HG03280 (cell line): ENCODE results near the gene ITGA7.

ENCODE experiments used
- ATAC-seq: cut with Tn5 transposase; IDR thresholded peaks from one replicate; pipeline ENCODE4 v1.9.1; 2021; ENCODE audit warnings: mild to moderate bottlenecking, moderate library complexity; ENCODE audit not compliant: unreplicated experiment

The ITGA7 gene

GRCh38 chr12:55720894-55721444 lies 13.3 kb upstream of the ITGA7 start:
- ATAC-seq: no peak

GRCh38 chr12:55720071-55720564 lies 12.4 kb upstream of the ITGA7 start, which contains the start of gene RDH5:
TSS of gene RDH5 (plus strand) at chr12:55720393. CDS start at chr12:55721185, 792 bp downstream.
- no peak for ATAC-seq

DNA sequence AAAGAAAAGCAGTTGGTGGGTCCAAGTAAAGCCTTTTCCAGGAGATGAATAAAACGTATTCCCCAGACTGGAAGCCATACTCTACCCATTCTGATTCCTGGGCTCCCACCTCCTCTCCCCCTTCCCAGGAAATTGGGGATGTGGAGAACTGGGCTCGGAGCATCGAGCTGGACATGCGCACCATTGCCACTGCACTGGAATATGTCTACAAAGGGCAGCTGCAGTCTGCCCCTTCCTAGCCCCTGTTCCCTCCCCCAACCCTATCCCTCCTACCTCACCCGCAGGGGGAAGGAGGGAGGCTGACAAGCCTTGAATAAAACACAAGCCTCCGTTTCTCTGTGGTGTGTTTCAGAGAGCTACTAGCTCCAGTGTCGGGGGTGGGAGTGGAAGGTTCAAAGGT lies 11.7 kb upstream of the ITGA7 start:
- ATAC-seq: no peak

- no peak for ATAC-seq
Measured at GRCh38 chr12:55718624-55719275, 11.0 kb upstream of the ITGA7 start.

DNA sequence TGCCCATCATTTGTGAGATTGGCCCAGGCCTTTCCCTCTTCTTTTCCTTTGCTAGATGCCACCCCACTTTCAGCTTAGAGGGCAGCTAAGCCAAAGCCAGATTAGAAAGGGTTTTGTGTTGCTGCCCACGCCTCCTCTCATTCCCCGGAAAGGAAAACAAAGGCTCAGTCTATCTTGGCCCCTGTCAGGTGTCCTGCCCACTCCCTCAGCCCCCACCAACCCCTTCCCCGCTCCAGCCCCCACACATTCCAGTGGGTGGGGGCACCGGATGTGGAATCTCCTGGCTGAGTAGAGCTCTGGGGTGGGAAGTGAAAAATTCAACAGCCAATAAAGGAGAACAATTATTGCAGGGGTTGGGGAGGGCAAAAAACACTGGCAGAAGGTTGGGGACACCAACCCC lies 10.3 kb upstream of the ITGA7 start:
- no peak for ATAC-seq

DNA sequence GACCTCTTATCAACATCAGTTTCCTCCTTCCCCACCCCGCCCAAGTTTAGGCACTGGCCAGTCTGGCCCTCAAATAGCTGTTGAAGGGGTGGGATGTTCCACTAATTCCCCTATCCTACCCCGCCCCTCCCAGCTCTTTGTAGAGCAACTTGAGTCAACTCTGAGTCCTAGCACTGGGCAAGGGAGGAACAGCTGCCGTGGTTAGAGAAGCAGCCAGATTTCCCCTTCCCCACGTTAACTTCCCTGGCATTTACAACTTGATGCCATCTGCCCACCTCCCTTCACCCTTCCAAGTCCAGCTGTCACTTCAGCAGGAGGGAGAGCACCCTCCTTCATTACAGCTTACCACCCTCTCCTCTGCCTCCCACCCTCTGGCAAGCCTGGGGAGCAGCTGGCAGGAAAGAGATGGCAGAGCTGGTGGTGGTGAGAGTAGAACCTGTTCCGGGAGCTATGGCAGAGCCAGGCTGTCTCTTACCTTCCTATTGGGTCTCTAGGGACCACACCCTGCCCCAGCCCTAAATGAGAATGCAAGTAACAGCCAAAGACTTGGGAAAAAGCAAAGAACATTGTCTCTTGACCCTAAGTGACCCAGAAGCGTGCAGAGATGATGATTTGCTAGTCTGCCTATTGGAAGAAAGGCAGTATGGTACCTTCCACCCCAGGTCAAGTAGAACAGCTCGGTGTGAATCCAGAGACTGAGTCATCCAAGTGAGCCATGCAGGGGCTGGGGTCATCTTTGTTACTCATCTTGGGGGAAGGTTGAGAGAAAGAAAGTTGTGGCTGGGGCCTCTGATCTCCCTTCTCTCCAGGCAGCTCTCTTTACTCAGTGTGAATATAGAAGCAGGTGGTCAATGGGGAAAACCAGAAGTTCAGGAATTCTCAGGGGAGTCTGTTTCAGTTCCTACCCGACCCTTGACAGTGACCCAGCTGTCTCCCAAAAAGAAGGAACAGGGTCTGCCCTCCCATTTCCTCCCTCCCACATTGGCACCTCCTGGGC lies 9.6 kb upstream of the ITGA7 start:
- ATAC-seq: no peak

GRCh38 chr12:55716582-55716957 lies 8.9 kb upstream of the ITGA7 start:
- peak; percentile 24 for ATAC-seq

DNA sequence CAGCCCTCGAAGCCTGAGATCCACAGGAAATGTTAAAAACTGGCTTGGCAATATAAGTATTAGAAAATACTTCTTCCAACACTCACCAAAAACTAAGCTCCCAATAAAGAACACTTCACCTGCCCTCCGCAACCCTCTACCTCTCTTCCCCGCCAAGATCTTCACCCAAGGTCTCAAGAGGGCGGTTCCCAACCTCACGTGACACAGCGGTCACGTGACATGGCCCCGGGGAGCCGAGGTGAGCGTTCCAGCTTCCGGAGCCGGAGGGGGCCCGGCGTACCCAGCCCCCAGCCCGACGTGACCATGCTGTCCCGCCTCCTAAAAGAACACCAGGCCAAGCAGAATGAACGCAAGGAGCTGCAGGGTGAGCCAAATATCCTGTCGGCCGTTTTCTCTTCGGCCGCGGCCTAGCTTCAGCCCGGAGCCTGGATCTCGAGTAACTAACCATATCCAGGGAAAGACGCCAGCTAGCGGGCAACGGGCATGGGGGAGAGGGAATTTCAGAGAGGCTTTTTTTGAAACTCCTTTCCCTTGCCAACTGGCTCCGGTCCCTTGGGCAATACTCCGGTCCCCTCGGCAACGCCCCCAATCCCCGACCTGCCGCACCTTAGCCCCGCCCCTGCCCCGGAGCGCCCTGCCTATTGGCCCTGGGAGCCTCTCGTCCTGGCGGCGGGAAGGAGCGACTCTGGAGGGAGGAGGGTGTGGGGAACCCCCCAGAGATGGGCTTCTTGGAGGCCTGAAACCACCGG lies 8.3 kb upstream of the ITGA7 start, which contains the start of gene BLOC1S1:
Gene BLOC1S1 (plus strand): TSS at position 214 of the 749 bp plus-strand sequence. CDS start 6 bp downstream, at position 220.
- ATAC-seq: peak; percentile 93

GRCh38 chr12:55715169-55715764 lies 7.6 kb upstream of the ITGA7 start:
- ATAC-seq: peak; percentile 2

GRCh38 chr12:55713721-55714120 lies 6.0 kb upstream of the ITGA7 start:
- ATAC-seq: no peak

- no peak for ATAC-seq
Measured at GRCh38 chr12:55712700-55713415, 5.2 kb upstream of the ITGA7 start.

DNA sequence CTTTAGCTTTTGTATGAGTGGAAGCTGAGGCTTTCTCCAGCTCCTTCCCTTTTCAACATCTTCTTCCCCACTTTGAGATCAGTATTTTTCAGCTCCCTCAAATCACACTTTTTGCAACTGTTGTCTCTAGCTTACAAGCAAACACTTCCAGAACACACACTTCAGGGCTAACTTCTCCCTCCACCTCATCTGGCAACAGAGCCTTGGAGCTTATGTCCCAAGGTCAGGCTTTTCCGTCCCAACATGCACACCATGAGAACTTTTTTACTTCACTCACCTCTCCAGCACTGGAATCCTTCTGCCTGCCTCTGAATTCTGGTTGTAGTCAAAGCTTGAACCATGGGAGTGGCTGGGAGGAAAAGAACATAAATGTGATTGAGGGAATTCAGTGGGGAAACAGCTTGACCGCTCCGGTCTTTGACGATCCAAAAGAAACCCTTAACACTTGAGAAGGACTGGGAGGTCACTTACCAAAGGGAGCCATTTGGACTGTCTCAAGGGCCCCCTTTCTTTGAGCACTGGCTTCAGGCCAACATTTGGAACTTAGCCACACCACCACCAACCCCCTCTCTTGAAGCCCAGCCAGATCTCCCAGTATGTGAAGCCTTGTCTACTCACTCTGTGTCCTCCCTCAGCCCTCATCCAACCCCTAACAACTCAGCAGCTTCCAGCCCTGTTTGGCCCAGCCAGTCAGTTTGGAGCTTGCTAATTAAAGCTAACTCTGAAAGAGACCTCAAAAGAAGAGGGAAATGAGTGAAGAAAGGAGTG lies 4.3 kb upstream of the ITGA7 start:
- no peak for ATAC-seq

DNA sequence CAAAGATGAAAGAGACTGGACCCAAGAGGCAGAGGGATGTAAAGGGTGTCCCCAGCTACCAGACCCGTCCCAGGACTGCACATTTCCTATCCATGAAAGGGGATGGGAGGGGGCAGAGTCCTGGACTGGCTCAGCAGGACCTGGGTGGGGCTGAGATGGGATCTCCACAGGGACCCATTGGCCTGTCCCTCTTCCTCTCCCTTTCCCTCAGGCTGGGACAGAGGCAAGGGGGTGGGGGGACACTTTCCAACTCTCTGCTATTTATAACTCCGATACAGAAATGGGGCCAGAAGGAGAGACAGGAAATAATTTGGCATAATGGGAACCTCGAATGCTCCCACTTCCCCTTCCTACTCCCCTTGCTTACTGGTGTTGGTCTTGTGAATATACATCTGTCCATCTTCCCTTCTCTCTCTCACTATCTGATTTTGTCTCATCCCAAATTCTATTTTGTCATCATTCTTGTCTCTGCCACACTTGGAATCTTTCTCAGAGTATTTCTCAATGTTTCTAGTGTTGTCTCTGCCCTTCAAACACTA lies 1.1 kb upstream of the ITGA7 start:
- no peak for ATAC-seq

GRCh38 chr12:55707219-55707671 lies 459 bp downstream of the ITGA7 start:
- ATAC-seq: no peak

- no peak for ATAC-seq
Measured at GRCh38 chr12:55706568-55707218, 1.0 kb downstream of the ITGA7 start.

DNA sequence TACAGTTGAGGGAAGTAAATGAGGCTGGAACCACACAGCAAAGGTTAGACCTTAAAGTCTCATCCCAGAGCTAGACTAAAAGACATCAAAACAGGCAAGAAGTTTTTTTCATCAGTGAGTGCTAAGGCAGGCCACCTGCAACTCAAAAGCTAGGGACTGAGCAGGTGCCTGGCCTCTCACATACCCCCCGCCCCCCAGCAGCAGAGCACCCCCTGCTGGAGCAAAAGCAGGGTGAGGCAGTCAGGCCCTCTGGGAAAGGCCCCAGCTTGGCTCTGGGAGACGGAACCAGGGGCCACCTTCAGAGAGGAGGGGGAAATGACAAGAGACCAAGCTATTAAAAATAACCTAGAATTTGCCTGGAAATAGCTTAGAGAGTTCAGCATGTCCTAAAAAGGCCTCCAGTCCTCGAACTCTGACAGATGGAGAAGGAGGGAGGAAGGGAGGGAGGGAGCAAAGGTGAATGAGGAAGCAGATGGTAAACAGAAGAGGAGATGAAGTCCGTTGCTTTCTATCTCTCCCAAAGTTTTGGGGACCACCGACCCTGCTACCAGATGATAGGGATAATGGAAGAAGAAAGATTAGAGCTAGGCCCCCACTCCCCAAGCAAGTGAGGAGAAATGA lies 1.8 kb downstream of the ITGA7 start:
- no peak for ATAC-seq
